RPMI8226 (cell line): ENCODE measurements around the gene ZFR.

Source experiments
- DNase-seq: peaks from one replicate; pipeline ENCODE4 v3.0.0-alpha.2; 2015

The ZFR gene

GRCh38 chr5:32353420-32353819 lies 91.1 kb downstream of the ZFR start:
- DNase-seq, result no peak

- no peak for DNase-seq
These were observed 91.9 kb downstream of the ZFR start for GRCh38 chr5:32352685-32353084.

- DNase-seq, result no peak
These were observed 97.7 kb downstream of the ZFR start for GRCh38 chr5:32346869-32347268.

- no peak for DNase-seq
These were observed 101.4 kb downstream of the ZFR start for GRCh38 chr5:32343058-32343672.

GRCh38 chr5:32342656-32343055 lies 101.9 kb downstream of the ZFR start:
- DNase-seq, result no peak

- DNase-seq, result no peak
These were observed 104.7 kb downstream of the ZFR start for GRCh38 chr5:32339878-32340277.

- DNase-seq, result peak; percentile 36
These were observed 105.3 kb downstream of the ZFR start for GRCh38 chr5:32339198-32339597.

- no peak for DNase-seq
These were observed 111.6 kb downstream of the ZFR start for GRCh38 chr5:32332966-32333365.

- DNase-seq, result no peak
These were observed 112.2 kb downstream of the ZFR start for GRCh38 chr5:32332361-32332760.

GRCh38 chr5:32331935-32332274 lies 112.6 kb downstream of the ZFR start:
- DNase-seq, result no peak

- DNase-seq, result no peak
These were observed 113.2 kb downstream of the ZFR start for GRCh38 chr5:32331217-32331934.

- DNase-seq, result no peak
These were observed 114.2 kb downstream of the ZFR start for GRCh38 chr5:32330126-32330971.

- peak; percentile 61 for DNase-seq
These were observed 115.1 kb downstream of the ZFR start for GRCh38 chr5:32329395-32329834.

GRCh38 chr5:32326216-32326772 lies 118.2 kb downstream of the ZFR start:
- DNase-seq, result no peak

GRCh38 chr5:32325616-32326015 lies 118.9 kb downstream of the ZFR start:
- no peak for DNase-seq

- DNase-seq, result peak; percentile 82
These were observed 119.5 kb downstream of the ZFR start for GRCh38 chr5:32325062-32325461.

GRCh38 chr5:32323741-32324140 lies 120.8 kb downstream of the ZFR start:
- DNase-seq, result no peak

- no peak for DNase-seq
These were observed 121.7 kb downstream of the ZFR start for GRCh38 chr5:32322882-32323281.

- peak; percentile 40 for DNase-seq
These were observed 122.8 kb downstream of the ZFR start for GRCh38 chr5:32321787-32322186.

GRCh38 chr5:32320576-32320975 lies 124.0 kb downstream of the ZFR start:
- DNase-seq, result no peak

GRCh38 chr5:32319926-32320543 lies 124.5 kb downstream of the ZFR start:
- DNase-seq, result no peak

- no peak for DNase-seq
These were observed 125.1 kb downstream of the ZFR start for GRCh38 chr5:32319392-32319791.

GRCh38 chr5:32317041-32317440 lies 127.5 kb downstream of the ZFR start:
- DNase-seq, result no peak
